ENCODE data around the gene HOXA3.

DNA sequence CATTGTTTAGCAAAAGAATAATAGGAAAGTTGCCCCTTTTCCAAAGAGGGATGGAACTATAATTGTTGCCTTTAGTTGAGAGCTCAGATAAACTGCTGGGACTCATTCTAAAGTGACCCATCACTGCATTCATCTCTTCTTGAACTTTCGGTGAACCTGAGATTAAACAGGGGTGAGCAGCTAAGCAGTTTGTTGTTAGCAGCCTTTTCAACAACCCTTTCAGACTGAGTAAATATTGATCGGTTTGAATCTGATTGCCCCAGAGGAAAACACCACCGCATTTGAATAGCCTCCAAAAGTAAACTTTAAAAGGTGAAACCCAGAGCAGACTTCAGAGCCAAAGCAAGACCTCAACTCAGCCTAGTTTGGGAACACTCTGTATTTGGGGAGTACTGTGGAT, 61.3 kb downstream of the HOXA3 start:
- TF ChIP-seq, protein P1, sequence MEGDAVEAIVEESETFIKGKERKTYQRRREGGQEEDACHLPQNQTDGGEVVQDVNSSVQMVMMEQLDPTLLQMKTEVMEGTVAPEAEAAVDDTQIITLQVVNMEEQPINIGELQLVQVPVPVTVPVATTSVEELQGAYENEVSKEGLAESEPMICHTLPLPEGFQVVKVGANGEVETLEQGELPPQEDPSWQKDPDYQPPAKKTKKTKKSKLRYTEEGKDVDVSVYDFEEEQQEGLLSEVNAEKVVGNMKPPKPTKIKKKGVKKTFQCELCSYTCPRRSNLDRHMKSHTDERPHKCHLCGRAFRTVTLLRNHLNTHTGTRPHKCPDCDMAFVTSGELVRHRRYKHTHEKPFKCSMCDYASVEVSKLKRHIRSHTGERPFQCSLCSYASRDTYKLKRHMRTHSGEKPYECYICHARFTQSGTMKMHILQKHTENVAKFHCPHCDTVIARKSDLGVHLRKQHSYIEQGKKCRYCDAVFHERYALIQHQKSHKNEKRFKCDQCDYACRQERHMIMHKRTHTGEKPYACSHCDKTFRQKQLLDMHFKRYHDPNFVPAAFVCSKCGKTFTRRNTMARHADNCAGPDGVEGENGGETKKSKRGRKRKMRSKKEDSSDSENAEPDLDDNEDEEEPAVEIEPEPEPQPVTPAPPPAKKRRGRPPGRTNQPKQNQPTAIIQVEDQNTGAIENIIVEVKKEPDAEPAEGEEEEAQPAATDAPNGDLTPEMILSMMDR (IDR thresholded peaks at IDR 0.05) = no peak
- TF ChIP-seq POLR2AphosphoS5 (IDR thresholded peaks at IDR 0.05) = no peak
- TF ChIP-seq POLR2A (IDR thresholded peaks at IDR 0.05) = no peak
- no peak for TF ChIP-seq EP300 (IDR thresholded peaks at IDR 0.05)
